ENCODE measurements around the gene BCAT1. TPM values are rescaled to one million over a fixed set of nuclear protein-coding genes. Genes with fewer than 3 reads are reported as not detected.
A peak's percentile ranks its signal among the peaks of the same experiment; 100 is the strongest.

BCAT1 gene
- total RNA-seq, 1 experiment from 2014 or later: 0.74 TPM

GRCh38 chr12:24991209-24992049 is 42.5 kb upstream of the BCAT1 start:
- no peaks in the 10 kb centered on the region for H3K9me2 ChIP-seq (ENCODE audit: insufficient read depth)
- H3K4me2 ChIP-seq (ENCODE audit: low read length): peak overlapping the region; percentile 2; the same call in 1 of the 2 replicates
- H3K27ac ChIP-seq (ENCODE audit: low read depth, low read length): no peak overlapping the region
- H3K9ac ChIP-seq (ENCODE audit: low read length): no peak overlapping the region
- no peaks in the 10 kb centered on the region for H3K4me1 ChIP-seq (ENCODE audit: control insufficient read depth in 1 of 2, insufficient read depth in 2 of 2, low read length in 2 of 2)
- no peak overlapping the region for H3K4me3 ChIP-seq (replicated peaks in 1 of 2; ENCODE audit: low read depth in 1 of 2, low read length in 2 of 2)
- no peaks in the 10 kb centered on the region for H3K79me2 ChIP-seq (ENCODE audit: insufficient read depth, low read length)
- TF ChIP-seq CTCF (IDR thresholded peaks at IDR 0.05 in 2 of 3, conservative IDR thresholded peaks at IDR 0.05 in 1 of 3; ENCODE audit: borderline replicate concordance in 1 of 3, insufficient read depth in 1 of 3, low read depth in 2 of 3, low read length in 2 of 3) (peak; percentile 22 to 68 (median 59); a peak in 4 of 6 replicates), RAD21 (IDR thresholded peaks at IDR 0.05; ENCODE audit: low read depth) (peak; percentile 76), POLR2AphosphoS5 (IDR thresholded peaks at IDR 0.05; ENCODE audit: low read depth, low read length) (no peak), EZH2phosphoT487 (IDR thresholded peaks at IDR 0.05; ENCODE audit: borderline replicate concordance) (no peak)
- H2AFZ ChIP-seq (ENCODE audit: low read depth, low read length, poor library complexity, severe bottlenecking): peak overlapping the region; percentile 78
- DNase-seq (ENCODE audit: low read depth, low spot score) (peak; percentile 39), ATAC-seq (peak; percentile 85)
- no peaks in the 10 kb centered on the region for H3K9me3 ChIP-seq (ENCODE audit: control insufficient read depth in 1 of 2, insufficient read depth in 1 of 2, low read depth in 1 of 2, low read length in 2 of 2)
- CTCF ChIA-PET: interaction anchor here (0.7 to 2.7 kb wide), 21 partner anchors 8 to 444 kb away, joined by 3 to 31 read pairs (median 4); no protein-coding TSS in a partner anchor
- H4K20me1 ChIP-seq (ENCODE audit: insufficient read depth): no peaks in the 10 kb centered on the region
- H3K27me3 ChIP-seq (ENCODE audit: insufficient read depth, low read length): no peaks in the 10 kb centered on the region; the same call in 1 of the 2 replicates
- H3K36me3 ChIP-seq (ENCODE audit: control insufficient read depth in 1 of 2, insufficient read depth in 2 of 2, low read length in 2 of 2): no peaks in the 10 kb centered on the region
- intact Hi-C loops (cut with micrococcal nuclease): loop anchor here (1.0 to 10.0 kb wide), 4 partner anchors 139 to 1033 kb away; partner anchors contain the start of gene LMNTD1
- RAD21 ChIA-PET (ENCODE audit: low non-redundant PET in 1 of 2, low total read pairs in 2 of 2, uncharacterized antibody in 2 of 2, unreplicated experiment in 2 of 2): interaction anchor here (0.6 to 1.0 kb wide), 4 partner anchors 157 to 396 kb away, joined by 3 to 8 read pairs (median 4); no protein-coding TSS in a partner anchor
- BruUV-seq (replicated peaks): no TSS peak
- POLR2A ChIA-PET: no interaction called here

- no peaks in the 10 kb centered on the region for H4K20me1 ChIP-seq (ENCODE audit: insufficient read depth)
- ChIA-PET RAD21 (ENCODE audit: low non-redundant PET in 1 of 2, low total read pairs in 2 of 2, uncharacterized antibody in 2 of 2, unreplicated experiment in 2 of 2) (no interaction called here), CTCF (no interaction called here), POLR2A (no interaction called here)
- H3K36me3 ChIP-seq (ENCODE audit: control insufficient read depth in 1 of 2, insufficient read depth in 2 of 2, low read length in 2 of 2): no peaks in the 10 kb centered on the region
- no peak overlapping the region for H3K4me3 ChIP-seq (replicated peaks in 1 of 2; ENCODE audit: low read depth in 1 of 2, low read length in 2 of 2)
- intact Hi-C loops (cut with micrococcal nuclease): no loop called here
- H3K27ac ChIP-seq (ENCODE audit: low read depth, low read length): no peak overlapping the region
- H3K4me2 ChIP-seq (ENCODE audit: low read length): no peak overlapping the region
- H3K79me2 ChIP-seq (ENCODE audit: insufficient read depth, low read length): no peaks in the 10 kb centered on the region
- no peaks in the 10 kb centered on the region for H3K4me1 ChIP-seq (ENCODE audit: control insufficient read depth in 1 of 2, insufficient read depth in 2 of 2, low read length in 2 of 2)
- no peaks in the 10 kb centered on the region for H3K9me3 ChIP-seq (ENCODE audit: control insufficient read depth in 1 of 2, insufficient read depth in 1 of 2, low read depth in 1 of 2, low read length in 2 of 2)
- ATAC-seq: no peak
- H3K27me3 ChIP-seq (ENCODE audit: insufficient read depth, low read length): no peaks in the 10 kb centered on the region
- DNase-seq (ENCODE audit: low read depth, low spot score): no peak
- no peak overlapping the region for H2AFZ ChIP-seq (ENCODE audit: low read depth, low read length, poor library complexity, severe bottlenecking)
- BruUV-seq (replicated peaks): no TSS peak
- no peak overlapping the region for H3K9ac ChIP-seq (ENCODE audit: low read length)
- no peaks in the 10 kb centered on the region for H3K9me2 ChIP-seq (ENCODE audit: insufficient read depth)
- no peak for TF ChIP-seq EZH2phosphoT487 (IDR thresholded peaks at IDR 0.05; ENCODE audit: borderline replicate concordance)
- TF ChIP-seq SP1 (IDR thresholded peaks at IDR 0.05; ENCODE audit: low read depth): no peak
- TF ChIP-seq ZNF274 (IDR thresholded peaks at IDR 0.05; ENCODE audit: low read depth, low read length): no peak
- no peak for TF ChIP-seq EZH2 (IDR thresholded peaks at IDR 0.05)
- no peak for TF ChIP-seq POLR2A (IDR thresholded peaks at IDR 0.05; ENCODE audit: borderline replicate concordance, extremely low read depth, insufficient read depth, insufficient read length)
- no peak for TF ChIP-seq ELF1 (IDR thresholded peaks at IDR 0.05; ENCODE audit: borderline replicate concordance, low read depth)
- no peak for TF ChIP-seq ZFX (IDR thresholded peaks at IDR 0.05)
- no peak for TF ChIP-seq ATF3 (IDR thresholded peaks at IDR 0.05)
- TF ChIP-seq POLR2AphosphoS5 (IDR thresholded peaks at IDR 0.05; ENCODE audit: low read depth, low read length): no peak
- no peak for TF ChIP-seq JUND (IDR thresholded peaks at IDR 0.05)
- TF ChIP-seq SRF (IDR thresholded peaks at IDR 0.05; ENCODE audit: low read depth): no peak
- no peak for TF ChIP-seq REST (IDR thresholded peaks at IDR 0.05; ENCODE audit: low read depth)
Observed at GRCh38 chr12:24989216-24989615, 40.3 kb upstream of the BCAT1 start.

Data from HCT116 (cell line).